HCT116 (cell line): ENCODE measurements around the gene DEFB127. TPM values are rescaled to one million over a fixed set of nuclear protein-coding genes. Genes with fewer than 3 reads are reported as not detected.

Experiments
- ATAC-seq: fragments of 200-7000 bp; cut with Tn5 transposase; 2 replicates; pipeline ENCODE4 v1.9.1; 2020; ENCODE audit warnings: mild to moderate bottlenecking, moderate library complexity
- BruUV-seq: library from RNA; stranded (reverse); fragments of 400-500 nt; replicated peaks from 2 replicates; lab custom pipeline; 2021; lab: Mats Ljungman, UMichigan
- CTCF ChIA-PET: fragments of 300-600 bp; sonication (Branson Sonifier 250); formaldehyde crosslinking; loops from one replicate; lab custom pipeline; 2021; ENCODE audit warnings: antibody characterized with exemption; lab: Charles Lee
- POLR2A ChIA-PET: fragments of 300-600, 350-600 bp; sonication (Branson Sonifier 250); formaldehyde crosslinking; loops from one replicate; lab custom pipeline; 2021; ENCODE audit warnings: antibody characterized with exemption; lab: Charles Lee
- RAD21 ChIA-PET, 2 experiments: fragments of 300-600 bp; sonication (Branson Sonifier 250); formaldehyde crosslinking; loops; one replicate each; lab custom pipeline; 2023; ENCODE audit warnings: low total read pairs in 2 of 2; ENCODE audit not compliant: uncharacterized antibody in 2 of 2, unreplicated experiment in 2 of 2, low non-redundant PET in 1 of 2; lab: Charles Lee
- DNase-seq: peaks from one replicate; pipeline ENCODE4 v3.0.0-alpha.2; 2010; ENCODE audit warnings: low read depth, low spot score
- H2AFZ ChIP-seq: fragments of 200-600 bp; shearing (Covaris generic), sonication (generic); 2 replicates; pipeline ENCODE4 v1.6.1; 2017; ENCODE audit warnings: low read depth, mixed run types, mixed read lengths, antibody characterized with exemption, low read length; ENCODE audit not compliant: poor library complexity, severe bottlenecking
- H3K27ac ChIP-seq: 2 replicates; pipeline ENCODE4 v1.5.1; 2012; ENCODE audit warnings: low read depth, low read length
- H3K27me3 ChIP-seq: fragments of 200-600 bp; sonication (generic); 2 replicates; pipeline ENCODE4 v1.6.1; 2016; ENCODE audit warnings: mixed run types, low read length, mixed read lengths; ENCODE audit not compliant: insufficient read depth
- H3K36me3 ChIP-seq, 2 experiments: fragments of 200-500 bp in 1 of 2; fragments of 200-600 bp in 1 of 2; sonication (Bioruptor generic) in 1 of 2; sonication (generic) in 1 of 2; 2 replicates each; pipeline versions ENCODE4 v1.5.1 to v1.6.1; 2014 to 2016; ENCODE audit warnings: low read length in 2 of 2, inconsistent platforms in 1 of 2, mixed read lengths in 1 of 2, mixed run types in 1 of 2; ENCODE audit not compliant: insufficient read depth in 2 of 2, control insufficient read depth in 1 of 2
- H3K4me1 ChIP-seq, 2 experiments: fragments of 200-600 bp in 1 of 2; sonication (generic) in 1 of 2; 2 replicates each; pipeline versions ENCODE4 v1.5.1 to v1.6.1; 2012 to 2017; ENCODE audit warnings: low read length in 2 of 2, inconsistent platforms in 1 of 2, mild to moderate bottlenecking in 1 of 2, mixed read lengths in 1 of 2, mixed run types in 1 of 2, moderate library complexity in 1 of 2; ENCODE audit not compliant: insufficient read depth in 2 of 2, control insufficient read depth in 1 of 2
- H3K4me2 ChIP-seq: fragments of 200-600 bp; sonication (generic); 2 replicates; pipeline ENCODE4 v1.6.1; 2017; ENCODE audit warnings: mixed run types, low read length, mixed read lengths
- H3K4me3 ChIP-seq, 2 experiments: fragments of 200-600 bp in 1 of 2; sonication (generic) in 1 of 2; replicated peaks in 1 of 2; 2 replicates each; pipeline ENCODE4 v1.5.1; 2011 to 2016; ENCODE audit warnings: low read length in 2 of 2, control low read depth in 1 of 2, low read depth in 1 of 2, mild to moderate bottlenecking in 1 of 2, mixed read lengths in 1 of 2, mixed run types in 1 of 2
- H3K79me2 ChIP-seq: fragments of 200-600 bp; sonication (generic); 2 replicates; pipeline ENCODE4 v1.6.1; 2017; ENCODE audit warnings: mild to moderate bottlenecking, mixed run types, low read length, moderate library complexity, mixed read lengths; ENCODE audit not compliant: insufficient read depth
- H3K9ac ChIP-seq: fragments of 200-600 bp; sonication (generic); 2 replicates; pipeline ENCODE4 v1.6.1; 2016; ENCODE audit warnings: low read length, mixed read lengths
- H3K9me2 ChIP-seq: fragments of 200-600 bp; sonication (generic), shearing (Covaris generic); 2 replicates; pipeline ENCODE4 v1.6.1; 2017; ENCODE audit warnings: mixed run types, mild to moderate bottlenecking, moderate library complexity; ENCODE audit not compliant: insufficient read depth
- H3K9me3 ChIP-seq, 2 experiments: fragments of 200-500 bp in 1 of 2; fragments of 200-600 bp in 1 of 2; sonication (Bioruptor generic) in 1 of 2; sonication (generic) in 1 of 2; 2 replicates each; pipeline ENCODE4 v1.6.1; 2014 to 2017; ENCODE audit warnings: low read length in 2 of 2, mixed read lengths in 2 of 2, inconsistent platforms in 1 of 2, low read depth in 1 of 2, mild to moderate bottlenecking in 1 of 2, mixed run types in 1 of 2, moderate library complexity in 1 of 2; ENCODE audit not compliant: control insufficient read depth in 1 of 2, insufficient read depth in 1 of 2
- H4K20me1 ChIP-seq: fragments of 200-600 bp; sonication (generic), shearing (Covaris generic); 2 replicates; pipeline ENCODE4 v1.6.1; 2017; ENCODE audit warnings: mixed run types, mild to moderate bottlenecking, moderate library complexity; ENCODE audit not compliant: insufficient read depth
- CBX3 ChIP-seq: IDR thresholded peaks from 2 replicates; pipeline ENCODE4 v1.6.1; 2012; ENCODE audit warnings: low read depth
- CEBPB ChIP-seq: IDR thresholded peaks from 2 replicates; pipeline ENCODE4 v1.6.1; 2012; ENCODE audit warnings: low read depth
- ELF1 ChIP-seq: IDR thresholded peaks from 2 replicates; pipeline ENCODE4 v1.6.1; 2012; ENCODE audit warnings: low read depth, borderline replicate concordance
- EZH2 ChIP-seq: fragments of 200-600 bp; sonication (generic); IDR thresholded peaks from 2 replicates; pipeline ENCODE4 v1.6.1; 2017; ENCODE audit warnings: antibody characterized with exemption, mixed run types
- FOSL1 ChIP-seq: IDR thresholded peaks from 2 replicates; pipeline ENCODE4 v1.6.1; 2012; ENCODE audit warnings: low read depth
- SRF ChIP-seq: IDR thresholded peaks from 2 replicates; pipeline ENCODE4 v1.6.1; 2012; ENCODE audit warnings: low read depth
- ZNF274 ChIP-seq: fragments of 200-500 bp; sonication (Bioruptor generic); IDR thresholded peaks from 2 replicates; pipeline ENCODE4 v1.6.1; 2014; ENCODE audit warnings: mild to moderate bottlenecking, low read depth, low read length, inconsistent platforms
- intact Hi-C: fragments of 100-400 bp; cut with micrococcal nuclease; formaldehyde crosslinking; loops from 2 replicates; pipeline ENCODE4 v1.10.0; 2022
- total RNA-seq: library from RNA; stranded (reverse); gene quantifications from one replicate; pipeline ENCODE4 v1.2.1, GENCODE V29; 2021; ENCODE audit not compliant: unreplicated experiment
- TF ChIP-seq, protein P1 (sequence below), 3 experiments: fragments of 200-600 bp in 1 of 3; sonication (generic) in 1 of 3; IDR thresholded peaks in 2 of 3; conservative IDR thresholded peaks in 1 of 3; 2 replicates each; pipeline ENCODE4 v1.5.1; 2012 to 2017; ENCODE audit warnings: low read depth in 2 of 3, low read length in 2 of 3, antibody characterized with exemption in 1 of 3, borderline replicate concordance in 1 of 3, control low read depth in 1 of 3, mild to moderate bottlenecking in 1 of 3, mixed read lengths in 1 of 3, mixed run types in 1 of 3, moderate library complexity in 1 of 3; ENCODE audit not compliant: insufficient read depth in 1 of 3
- TF ChIP-seq, protein P2 (sequence below): IDR thresholded peaks from 2 replicates; pipeline ENCODE4 v1.6.1; 2012
- TF ChIP-seq, protein P3 (sequence below): IDR thresholded peaks from 2 replicates; pipeline ENCODE4 v1.6.1; 2012; ENCODE audit warnings: low read depth

The DEFB127 gene
- total RNA-seq, 1 experiment from 2014 or later, result not detected

DNA sequence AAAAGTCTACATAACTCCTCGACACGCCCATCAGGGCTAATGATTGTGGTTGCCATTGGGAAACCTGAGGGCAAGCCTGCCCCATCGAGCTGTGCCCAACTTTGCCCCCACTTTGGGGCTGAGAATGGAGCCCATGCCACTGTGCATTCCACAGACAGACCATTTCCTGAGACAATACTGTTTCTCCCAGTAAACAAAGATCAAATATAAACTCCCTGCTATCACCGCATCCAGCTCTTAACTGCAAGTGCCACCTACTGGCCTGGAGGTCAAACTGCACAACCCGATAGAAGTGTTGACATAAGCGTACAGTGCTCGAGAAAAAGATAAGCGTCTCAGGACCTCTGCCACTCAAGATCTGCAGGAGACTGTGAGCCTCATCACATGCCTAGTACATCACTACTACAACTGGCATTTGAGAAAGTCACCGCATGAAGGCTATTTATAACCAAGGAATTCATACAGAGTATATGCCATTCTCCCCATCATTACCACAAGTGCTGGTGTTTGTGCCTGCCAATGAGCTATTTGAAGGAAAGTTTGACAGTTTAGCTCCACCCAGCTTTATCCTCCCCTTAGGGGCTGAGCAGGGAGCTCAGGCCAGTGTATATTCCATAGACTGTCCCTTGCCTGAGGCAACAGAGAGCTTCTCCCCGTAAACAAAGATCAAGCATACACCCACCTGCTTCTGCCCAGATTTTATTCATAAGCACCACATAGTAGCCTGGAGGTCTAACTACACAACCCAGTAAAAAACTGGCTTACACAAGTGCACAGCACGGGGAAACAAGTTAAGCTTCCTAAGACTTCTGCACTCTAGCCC lies 19.4 kb upstream of the DEFB127 start:
- no peak overlapping the region for H3K4me3 ChIP-seq
- no peak overlapping the region for H3K9ac ChIP-seq
- DNase-seq (peak; percentile 15), ATAC-seq (peak; percentile 78)
- BruUV-seq, result no TSS peak
- H2AFZ ChIP-seq, result peak overlapping the region; percentile 86
- no peaks in the 10 kb centered on the region for H3K36me3 ChIP-seq
- H3K9me2 ChIP-seq, result no peaks in the 10 kb centered on the region
- no peaks in the 10 kb centered on the region for H3K9me3 ChIP-seq
- ChIA-PET RAD21 (no interaction called here), CTCF (interaction anchor here (0.6 kb wide), 1 partner anchor 150 kb away, joined by 3 read pairs; no protein-coding TSS in a partner anchor), POLR2A (no interaction called here)
- no peaks in the 10 kb centered on the region for H3K79me2 ChIP-seq
- H4K20me1 ChIP-seq, result no peaks in the 10 kb centered on the region
- H3K4me1 ChIP-seq, result no peaks in the 10 kb centered on the region
- no peak overlapping the region for H3K4me2 ChIP-seq
- no peak overlapping the region for H3K27ac ChIP-seq
- TF ChIP-seq, protein P1, sequence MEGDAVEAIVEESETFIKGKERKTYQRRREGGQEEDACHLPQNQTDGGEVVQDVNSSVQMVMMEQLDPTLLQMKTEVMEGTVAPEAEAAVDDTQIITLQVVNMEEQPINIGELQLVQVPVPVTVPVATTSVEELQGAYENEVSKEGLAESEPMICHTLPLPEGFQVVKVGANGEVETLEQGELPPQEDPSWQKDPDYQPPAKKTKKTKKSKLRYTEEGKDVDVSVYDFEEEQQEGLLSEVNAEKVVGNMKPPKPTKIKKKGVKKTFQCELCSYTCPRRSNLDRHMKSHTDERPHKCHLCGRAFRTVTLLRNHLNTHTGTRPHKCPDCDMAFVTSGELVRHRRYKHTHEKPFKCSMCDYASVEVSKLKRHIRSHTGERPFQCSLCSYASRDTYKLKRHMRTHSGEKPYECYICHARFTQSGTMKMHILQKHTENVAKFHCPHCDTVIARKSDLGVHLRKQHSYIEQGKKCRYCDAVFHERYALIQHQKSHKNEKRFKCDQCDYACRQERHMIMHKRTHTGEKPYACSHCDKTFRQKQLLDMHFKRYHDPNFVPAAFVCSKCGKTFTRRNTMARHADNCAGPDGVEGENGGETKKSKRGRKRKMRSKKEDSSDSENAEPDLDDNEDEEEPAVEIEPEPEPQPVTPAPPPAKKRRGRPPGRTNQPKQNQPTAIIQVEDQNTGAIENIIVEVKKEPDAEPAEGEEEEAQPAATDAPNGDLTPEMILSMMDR (IDR thresholded peaks at IDR 0.05 in 2 of 3, conservative IDR thresholded peaks at IDR 0.05 in 1 of 3; ENCODE audit: borderline replicate concordance in 1 of 3, insufficient read depth in 1 of 3, low read depth in 2 of 3, low read length in 2 of 3), result peak; percentile 9 to 75 (median 61); a peak in 5 of 6 replicates
- TF ChIP-seq ZNF274, result no peak
- TF ChIP-seq, all 23 proteins: peak for 1
- intact Hi-C loops, result no loop called here
- peaks cover 23% of the 10 kb centered on the region for H3K27me3 ChIP-seq

DNA sequence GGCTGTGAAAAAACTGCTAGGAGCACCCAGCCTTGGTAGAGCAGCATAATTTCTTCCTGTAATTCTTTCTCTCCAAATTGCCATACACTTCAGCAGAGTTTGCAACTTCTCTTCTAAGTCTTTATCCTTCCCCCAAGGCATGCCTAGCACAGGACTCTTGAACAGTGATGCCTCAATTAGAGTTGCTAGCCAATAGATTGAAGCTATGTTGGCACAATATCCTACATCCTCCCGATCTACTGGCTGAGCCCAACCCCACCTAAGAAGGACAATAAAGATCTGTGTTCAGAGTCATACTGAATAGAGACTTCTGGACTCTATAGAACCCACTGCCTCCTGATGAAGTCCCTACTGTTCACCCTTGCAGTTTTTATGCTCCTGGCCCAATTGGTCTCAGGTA lies 15.0 kb upstream of the DEFB127 start, which contains the start of gene DEFB126:
Gene DEFB126, plus strand, starts transcription at position 301 of the 400 bp plus-strand sequence. Its CDS starts 39 bp downstream, at position 340.
- BruUV-seq, result no TSS peak
- Histone ChIP-seq H3K4me1 (no peaks in the 10 kb centered on the region), H3K9me2 (no peaks in the 10 kb centered on the region), H3K36me3 (no peaks in the 10 kb centered on the region), H4K20me1 (no peaks in the 10 kb centered on the region), H3K4me3 (no peak within 1 kb of the TSS), H3K79me2 (no peaks in the 10 kb centered on the region), H3K27ac (no peak within 1 kb of the TSS), H3K27me3 (peaks cover 44% of the 10 kb centered on the region), H3K4me2 (no peak within 1 kb of the TSS), H3K9me3 (no peaks in the 10 kb centered on the region), H3K9ac (no peak within 1 kb of the TSS), H2AFZ (no peak within 1 kb of the TSS)
- RAD21 ChIA-PET, result no interaction called here
- CTCF ChIA-PET, result no interaction called here
- no peak for TF ChIP-seq CBX3
- TF ChIP-seq EZH2, result no peak
- TF ChIP-seq ELF1, result no peak
- TF ChIP-seq, protein P2, sequence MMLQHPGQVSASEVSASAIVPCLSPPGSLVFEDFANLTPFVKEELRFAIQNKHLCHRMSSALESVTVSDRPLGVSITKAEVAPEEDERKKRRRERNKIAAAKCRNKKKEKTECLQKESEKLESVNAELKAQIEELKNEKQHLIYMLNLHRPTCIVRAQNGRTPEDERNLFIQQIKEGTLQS, result no peak
- TF ChIP-seq, protein P3, sequence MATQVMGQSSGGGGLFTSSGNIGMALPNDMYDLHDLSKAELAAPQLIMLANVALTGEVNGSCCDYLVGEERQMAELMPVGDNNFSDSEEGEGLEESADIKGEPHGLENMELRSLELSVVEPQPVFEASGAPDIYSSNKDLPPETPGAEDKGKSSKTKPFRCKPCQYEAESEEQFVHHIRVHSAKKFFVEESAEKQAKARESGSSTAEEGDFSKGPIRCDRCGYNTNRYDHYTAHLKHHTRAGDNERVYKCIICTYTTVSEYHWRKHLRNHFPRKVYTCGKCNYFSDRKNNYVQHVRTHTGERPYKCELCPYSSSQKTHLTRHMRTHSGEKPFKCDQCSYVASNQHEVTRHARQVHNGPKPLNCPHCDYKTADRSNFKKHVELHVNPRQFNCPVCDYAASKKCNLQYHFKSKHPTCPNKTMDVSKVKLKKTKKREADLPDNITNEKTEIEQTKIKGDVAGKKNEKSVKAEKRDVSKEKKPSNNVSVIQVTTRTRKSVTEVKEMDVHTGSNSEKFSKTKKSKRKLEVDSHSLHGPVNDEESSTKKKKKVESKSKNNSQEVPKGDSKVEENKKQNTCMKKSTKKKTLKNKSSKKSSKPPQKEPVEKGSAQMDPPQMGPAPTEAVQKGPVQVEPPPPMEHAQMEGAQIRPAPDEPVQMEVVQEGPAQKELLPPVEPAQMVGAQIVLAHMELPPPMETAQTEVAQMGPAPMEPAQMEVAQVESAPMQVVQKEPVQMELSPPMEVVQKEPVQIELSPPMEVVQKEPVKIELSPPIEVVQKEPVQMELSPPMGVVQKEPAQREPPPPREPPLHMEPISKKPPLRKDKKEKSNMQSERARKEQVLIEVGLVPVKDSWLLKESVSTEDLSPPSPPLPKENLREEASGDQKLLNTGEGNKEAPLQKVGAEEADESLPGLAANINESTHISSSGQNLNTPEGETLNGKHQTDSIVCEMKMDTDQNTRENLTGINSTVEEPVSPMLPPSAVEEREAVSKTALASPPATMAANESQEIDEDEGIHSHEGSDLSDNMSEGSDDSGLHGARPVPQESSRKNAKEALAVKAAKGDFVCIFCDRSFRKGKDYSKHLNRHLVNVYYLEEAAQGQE, result no peak
- TF ChIP-seq SRF, result no peak
- TF ChIP-seq FOSL1, result no peak
- TF ChIP-seq CEBPB, result no peak
- no peak for ATAC-seq
- POLR2A ChIA-PET, result no interaction called here
- no peak for DNase-seq
- intact Hi-C loops, result no loop called here
